ENCODE measurements around the gene LRRC28.

The LRRC28 gene

GRCh38 chr15:99435113-99435695, 183.9 kb downstream of the LRRC28 start:
- CTCF ChIA-PET, result interaction anchor here (0.6 kb wide), 2 partner anchors 12 to 136 kb away, joined by 3 to 4 read pairs; no protein-coding TSS in a partner anchor
- Histone ChIP-seq H3K27ac (ENCODE audit: extremely low read depth, low read depth, low read length) (no peak overlapping the region), H3K4me1 (ENCODE audit: control insufficient read depth, insufficient read depth, low read length) (no peaks in the 10 kb centered on the region), H3K9me3 (ENCODE audit: control insufficient read depth, insufficient read depth, low read depth, low read length) (no peaks in the 10 kb centered on the region), H3K4me3 (ENCODE audit: low read depth, low read length) (no peak overlapping the region), H3K36me3 (ENCODE audit: control insufficient read depth in 2 of 2, insufficient read depth in 1 of 2, low read length in 2 of 2) (no peaks in the 10 kb centered on the region)
- POLR2A ChIA-PET, result no interaction called here
- TF ChIP-seq GLIS1 (tag by site-specific recombination; IDR thresholded peaks at IDR 0.05) (peak; percentile 49), ZNF791 (tag by site-specific recombination; IDR thresholded peaks at IDR 0.05) (no peak), KLF7 (tag by site-specific recombination; IDR thresholded peaks at IDR 0.05; ENCODE audit: borderline replicate concordance) (no peak), ZNF433 (tag by site-specific recombination; IDR thresholded peaks at IDR 0.05; ENCODE audit: low read depth) (no peak), REPIN1 (tag by site-specific recombination; IDR thresholded peaks at IDR 0.05; ENCODE audit: low read depth) (no peak), SP2 (tag by site-specific recombination; IDR thresholded peaks at IDR 0.05) (peak; percentile 26), ELK4 (IDR thresholded peaks at IDR 0.05; ENCODE audit: borderline replicate concordance, low read depth, low read length) (no peak), ZXDB (tag by site-specific recombination; IDR thresholded peaks at IDR 0.05) (no peak), ZNF341 (tag by site-specific recombination; IDR thresholded peaks at IDR 0.05; ENCODE audit: low read depth) (peak; percentile 88), KLF1 (tag by site-specific recombination; IDR thresholded peaks at IDR 0.05) (peak; percentile 98), PBX3 (CRISPR knock-in tag; IDR thresholded peaks at IDR 0.05) (no peak), ZBTB26 (tag by site-specific recombination; optimal IDR thresholded peaks at IDR 0.05) (no peak), PATZ1 (tag by site-specific recombination; IDR thresholded peaks at IDR 0.05) (0 out of 2 replicates have a peak, but pooled peaks have one; percentile 31), ZFP37 (tag by site-specific recombination; IDR thresholded peaks at IDR 0.05) (no peak), ZNF223 (tag by site-specific recombination; IDR thresholded peaks at IDR 0.05) (0 out of 2 replicates have a peak, but pooled peaks have one; percentile 16), SCRT1 (tag by site-specific recombination; IDR thresholded peaks at IDR 0.05; ENCODE audit: borderline replicate concordance) (no peak), SP7 (tag by site-specific recombination; IDR thresholded peaks at IDR 0.05) (peak; percentile 100), ZNF211 (tag by site-specific recombination; IDR thresholded peaks at IDR 0.05; ENCODE audit: low read depth) (no peak), ZNF404 (tag by site-specific recombination; IDR thresholded peaks at IDR 0.05) (no peak), GLIS2 (tag by site-specific recombination; IDR thresholded peaks at IDR 0.05) (0 out of 2 replicates have a peak, but pooled peaks have one; percentile 51), ZNF707 (tag by site-specific recombination; IDR thresholded peaks at IDR 0.05) (no peak), ZIC2 (tag by site-specific recombination; IDR thresholded peaks at IDR 0.05) (peak; percentile 80), KLF17 (tag by site-specific recombination; IDR thresholded peaks at IDR 0.05) (peak; percentile 87), ZNF555 (tag by site-specific recombination; conservative IDR thresholded peaks at IDR 0.05) (no peak), ZBTB49 (tag by site-specific recombination; IDR thresholded peaks at IDR 0.05; ENCODE audit: low read depth) (no peak), ZNF645 (tag by site-specific recombination; IDR thresholded peaks at IDR 0.05) (no peak), ZNF639 (tag by site-specific recombination; IDR thresholded peaks at IDR 0.05) (no peak)
